GM23248 (cell line): ENCODE measurements around the gene SMYD3. TPM values are rescaled to one million over a fixed set of nuclear protein-coding genes. Genes with fewer than 3 reads are reported as not detected.

Experiments
- DNase-seq: peaks from one replicate; pipeline ENCODE4 v3.0.0-alpha.2; 2015
- H2AFZ ChIP-seq: fragments of 200-600 bp; sonication (generic); 2 replicates; pipeline ENCODE4 v1.6.1; 2016; ENCODE audit warnings: antibody characterized with exemption
- H3F3A ChIP-seq: fragments of 200-600 bp; sonication (generic); 2 replicates; pipeline ENCODE4 v1.6.1; 2016; ENCODE audit warnings: mild to moderate bottlenecking, antibody characterized with exemption, mixed run types; ENCODE audit not compliant: insufficient read depth
- H3K27ac ChIP-seq: fragments of 200-600 bp; sonication (generic); 2 replicates; pipeline ENCODE4 v1.5.1; 2016; ENCODE audit warnings: mild to moderate bottlenecking
- H3K27me3 ChIP-seq: fragments of 200-600 bp; sonication (generic); replicated peaks from 2 replicates; pipeline ENCODE4 v1.6.1; 2016; ENCODE audit warnings: mild to moderate bottlenecking; ENCODE audit not compliant: insufficient read depth
- H3K36me3 ChIP-seq: fragments of 200-600 bp; sonication (generic); 2 replicates; pipeline ENCODE4 v1.6.1; 2016; ENCODE audit warnings: low read depth, mild to moderate bottlenecking
- H3K4me1 ChIP-seq: fragments of 200-600 bp; sonication (generic); 2 replicates; pipeline ENCODE4 v1.6.1; 2016; ENCODE audit warnings: mild to moderate bottlenecking; ENCODE audit not compliant: insufficient read depth
- H3K4me2 ChIP-seq: fragments of 200-600 bp; sonication (generic); one replicate; pipeline ENCODE4 v1.6.1; 2016; ENCODE audit warnings: mild to moderate bottlenecking; ENCODE audit not compliant: unreplicated experiment
- H3K4me3 ChIP-seq: fragments of 200-600 bp; sonication (generic); 2 replicates; pipeline ENCODE4 v1.5.1; 2016; ENCODE audit warnings: mild to moderate bottlenecking
- H3K79me2 ChIP-seq: fragments of 200-600 bp; sonication (generic); 2 replicates; pipeline ENCODE4 v1.6.1; 2016; ENCODE audit warnings: mild to moderate bottlenecking; ENCODE audit not compliant: insufficient read depth
- H3K9ac ChIP-seq: fragments of 200-600 bp; sonication (generic); 2 replicates; pipeline ENCODE4 v1.6.1; 2016; ENCODE audit warnings: mild to moderate bottlenecking
- H3K9me2 ChIP-seq: fragments of 200-600 bp; sonication (generic); 2 replicates; pipeline ENCODE4 v1.6.1; 2016; ENCODE audit warnings: mixed run types, mild to moderate bottlenecking, moderate library complexity; ENCODE audit not compliant: insufficient read depth
- H3K9me3 ChIP-seq: fragments of 200-600 bp; sonication (generic); one replicate; pipeline ENCODE4 v1.6.1; 2017; ENCODE audit warnings: low read depth
- H4K20me1 ChIP-seq: fragments of 200-600 bp; sonication (generic); 2 replicates; pipeline ENCODE4 v1.6.0; 2016; ENCODE audit not compliant: insufficient read depth
- EZH2 ChIP-seq: fragments of 200-600 bp; sonication (generic); IDR thresholded peaks from 2 replicates; pipeline ENCODE4 v1.6.1; 2018; ENCODE audit warnings: antibody characterized with exemption, mild to moderate bottlenecking; ENCODE audit not compliant: insufficient read depth, poor library complexity, severe bottlenecking
- EZH2phosphoT487 ChIP-seq: fragments of 200-600 bp; sonication (generic); IDR thresholded peaks from 2 replicates; pipeline ENCODE4 v1.6.1; 2018; ENCODE audit warnings: antibody characterized with exemption, moderate library complexity, mild to moderate bottlenecking, low read depth; ENCODE audit not compliant: insufficient read depth
- WGBS, 2 experiments: methylation state at CpG; one replicate each; pipeline ENCODE4 v1.1.6; 2015 to 2017; ENCODE audit warnings: low lambda C conversion rate in 2 of 2, low coverage in 1 of 2; ENCODE audit errors: missing lambda C conversion rate in 2 of 2; 5-methylcytosine and 5-hydroxymethylcytosine counted together
- in situ Hi-C: fragments of 300-500 bp; cut with MboI; formaldehyde crosslinking; loops from 2 replicates; pipeline ENCODE4 v1.15.0; 2020
- polyA plus RNA-seq: library from polyadenylated mRNA; unstranded; fragments of >200 nt; fragmentation: Nextera tagmentation; extraction: Ambion mirVana; gene quantifications from 2 replicates; pipeline ENCODE4 v1.2.1, GENCODE V29; 2016
- total RNA-seq: library from RNA; depleted of rRNA; stranded (reverse); fragments of >200 nt; shearing (Covaris generic); gene quantifications from 2 replicates; pipeline ENCODE4 v1.2.3, GENCODE V29; 2014

SMYD3 gene
- total and polyA plus RNA-seq, 2 experiments from 2014 or later, result 32.1 to 44.8 TPM

DNA sequence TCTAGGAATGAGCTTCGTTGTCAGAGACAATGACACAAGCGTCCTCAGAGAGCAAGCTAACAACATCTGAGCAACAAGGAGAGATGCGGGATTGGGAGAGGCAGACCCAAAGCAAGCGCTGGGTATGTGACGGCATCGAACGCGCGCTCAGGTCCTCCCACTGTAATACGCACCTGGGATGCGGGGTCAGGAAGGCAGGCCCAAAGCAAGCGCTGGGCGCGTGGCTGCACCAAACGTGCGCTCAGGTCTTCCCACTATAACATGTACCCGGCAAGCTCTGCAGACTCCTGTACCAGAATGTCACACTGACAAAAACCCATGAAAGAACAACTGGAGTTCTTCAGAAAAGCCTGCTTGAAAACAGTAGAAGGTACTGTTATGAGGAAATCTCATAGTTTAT, 653.8 kb downstream of the SMYD3 start:
- no peak for DNase-seq
- Histone ChIP-seq H4K20me1 (no peaks in the 10 kb centered on the region), H3K9me3 (no peaks in the 10 kb centered on the region), H3K4me2 (no peak overlapping the region), H3K27ac (no peak overlapping the region), H3K36me3 (no peaks in the 10 kb centered on the region), H3F3A (peaks cover 8% of the 10 kb centered on the region; the same call in 1 of the 2 replicates), H2AFZ (no peak overlapping the region), H3K4me1 (peaks cover 18% of the 10 kb centered on the region), H3K27me3 (no peaks in the 10 kb centered on the region), H3K79me2 (no peaks in the 10 kb centered on the region), H3K9me2 (no peaks in the 10 kb centered on the region), H3K9ac (no peak overlapping the region), H3K4me3 (no peak overlapping the region)
- 98 to 99% methylated on average over 17 of the region's 17 CpGs for WGBS, 2 experiments
- TF ChIP-seq EZH2 (no peak), EZH2phosphoT487 (no peak)
- in situ Hi-C loops, result no loop called here

DNA sequence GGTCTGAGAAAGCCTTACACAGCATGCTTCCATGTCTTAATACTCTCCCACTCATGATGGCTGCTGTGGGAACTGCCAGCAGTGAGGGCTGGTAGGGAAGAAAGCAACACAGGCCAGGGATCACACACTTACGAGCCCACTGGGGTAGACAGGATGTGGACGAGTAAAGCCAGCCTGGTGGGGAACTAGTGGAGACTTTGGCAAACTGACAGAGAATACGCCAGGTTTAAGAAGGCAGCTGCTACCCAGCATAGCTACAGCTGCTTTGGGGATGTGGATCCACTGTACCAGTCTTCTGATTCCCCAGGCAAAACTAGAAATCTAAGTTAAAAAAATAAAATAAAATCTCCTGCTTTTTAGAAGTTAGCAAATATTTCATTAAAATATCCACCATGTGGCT, 664.0 kb downstream of the SMYD3 start:
- Histone ChIP-seq H2AFZ (no peak overlapping the region), H3K4me3 (no peak overlapping the region), H3K79me2 (no peaks in the 10 kb centered on the region), H3K4me1 (peaks cover under 1% of the 10 kb centered on the region), H4K20me1 (no peaks in the 10 kb centered on the region), H3K36me3 (no peaks in the 10 kb centered on the region), H3K27me3 (no peaks in the 10 kb centered on the region), H3F3A (no peaks in the 10 kb centered on the region), H3K4me2 (no peak overlapping the region), H3K27ac (no peak overlapping the region), H3K9me2 (no peaks in the 10 kb centered on the region), H3K9me3 (no peaks in the 10 kb centered on the region), H3K9ac (no peak overlapping the region)
- in situ Hi-C loops, result no loop called here
- TF ChIP-seq EZH2, result no peak
- no peak for TF ChIP-seq EZH2phosphoT487
- 62 to 65% methylated on average over 3 of the region's 3 CpGs for WGBS, 2 experiments
- no peak for DNase-seq

DNA sequence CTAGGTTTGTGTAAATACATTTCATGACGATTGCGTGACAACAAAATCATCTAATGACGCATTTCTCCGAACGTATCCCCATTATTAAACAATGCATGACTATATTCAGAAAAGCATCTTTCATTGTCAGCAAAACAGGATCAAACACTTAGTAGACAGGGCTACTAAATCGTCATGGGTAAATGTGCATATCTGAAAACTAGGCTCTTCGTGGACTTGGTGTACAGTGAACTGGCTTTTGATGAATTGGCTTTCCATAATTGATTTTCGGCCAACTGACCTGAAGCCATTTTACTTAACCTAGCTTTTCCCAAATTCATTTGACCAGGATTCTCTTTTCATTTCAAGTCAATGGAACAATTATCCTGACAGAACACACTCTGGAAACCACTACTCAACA, 665.0 kb downstream of the SMYD3 start:
- Histone ChIP-seq H4K20me1 (no peaks in the 10 kb centered on the region), H3K36me3 (no peaks in the 10 kb centered on the region), H3K9me3 (no peaks in the 10 kb centered on the region), H3K9ac (no peak overlapping the region), H3K4me1 (peaks cover 6% of the 10 kb centered on the region), H2AFZ (no peak overlapping the region), H3K9me2 (no peaks in the 10 kb centered on the region), H3K27ac (no peak overlapping the region), H3K79me2 (no peaks in the 10 kb centered on the region), H3F3A (no peaks in the 10 kb centered on the region), H3K4me3 (no peak overlapping the region), H3K4me2 (no peak overlapping the region), H3K27me3 (no peaks in the 10 kb centered on the region)
- TF ChIP-seq EZH2 (no peak), EZH2phosphoT487 (no peak)
- DNase-seq, result no peak
- in situ Hi-C loops, result no loop called here
- 92 to 97% methylated on average over 8 of the region's 8 CpGs for WGBS, 2 experiments

DNA sequence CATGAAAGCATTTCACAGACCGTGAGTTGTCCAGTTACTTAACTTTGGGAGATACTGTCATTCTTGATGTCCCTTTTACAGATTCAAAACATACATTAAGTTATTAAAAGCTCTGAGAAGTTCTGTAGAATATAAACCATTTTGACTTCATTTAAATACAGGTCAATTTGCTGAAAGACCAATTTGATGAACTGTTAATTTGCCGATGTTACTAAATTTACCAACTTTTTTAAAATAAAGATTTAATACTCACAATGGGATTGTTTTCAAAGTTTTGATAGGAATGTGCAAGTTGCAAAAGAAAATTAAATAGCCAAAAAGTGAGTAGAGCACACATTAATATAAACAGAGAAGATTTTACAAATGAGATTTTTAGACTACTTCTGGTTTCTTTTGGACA, 666.1 kb downstream of the SMYD3 start:
- H3K4me3 ChIP-seq, result no peak overlapping the region
- H3K9ac ChIP-seq, result no peak overlapping the region
- peaks cover 6% of the 10 kb centered on the region for H3K4me1 ChIP-seq
- H2AFZ ChIP-seq, result no peak overlapping the region
- no peaks in the 10 kb centered on the region for H3K27me3 ChIP-seq
- in situ Hi-C loops, result no loop called here
- no peak overlapping the region for H3K27ac ChIP-seq
- TF ChIP-seq EZH2phosphoT487 (no peak), EZH2 (no peak)
- WGBS, 2 experiments, result 41 to 43% methylated on average over 2 of the region's 2 CpGs
- H4K20me1 ChIP-seq, result no peaks in the 10 kb centered on the region
- no peaks in the 10 kb centered on the region for H3K9me3 ChIP-seq
- DNase-seq, result no peak
- no peaks in the 10 kb centered on the region for H3K79me2 ChIP-seq
- no peaks in the 10 kb centered on the region for H3K9me2 ChIP-seq
- no peaks in the 10 kb centered on the region for H3K36me3 ChIP-seq
- no peak overlapping the region for H3K4me2 ChIP-seq
- no peaks in the 10 kb centered on the region for H3F3A ChIP-seq

DNA sequence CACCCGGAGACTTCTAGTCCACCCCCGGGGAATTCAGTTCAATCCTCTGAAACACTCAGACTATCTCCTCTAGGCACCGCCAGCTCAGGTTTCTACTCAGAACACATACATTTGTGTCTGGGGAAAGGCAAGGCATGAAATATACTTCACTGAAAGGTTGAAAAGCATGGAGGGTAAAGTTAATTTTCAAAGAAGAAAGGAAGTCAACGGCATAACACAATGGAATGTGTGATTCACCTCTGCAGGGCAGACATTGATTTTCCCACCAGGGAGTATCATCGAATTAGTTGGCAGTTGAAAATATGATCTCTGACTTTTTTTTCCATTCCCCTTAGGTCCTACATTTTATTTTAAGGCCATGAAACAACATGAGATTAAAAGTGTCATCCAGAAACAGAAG, 669.4 kb downstream of the SMYD3 start:
- H3K79me2 ChIP-seq, result no peaks in the 10 kb centered on the region
- no peaks in the 10 kb centered on the region for H3F3A ChIP-seq
- WGBS, 2 experiments, result 63 to 65% methylated on average over 5 of the region's 5 CpGs
- H3K4me3 ChIP-seq, result no peak overlapping the region
- H2AFZ ChIP-seq, result 0 out of 2 replicates have a peak overlapping the region, but pooled peaks have one; percentile 31
- H3K9ac ChIP-seq, result no peak overlapping the region
- no peaks in the 10 kb centered on the region for H3K36me3 ChIP-seq
- peak; percentile 79 for DNase-seq
- no peak for TF ChIP-seq EZH2phosphoT487
- TF ChIP-seq EZH2, result no peak
- H3K9me3 ChIP-seq, result no peaks in the 10 kb centered on the region
- in situ Hi-C loops, result no loop called here
- H3K27ac ChIP-seq, result peak overlapping the region; percentile 39
- H3K27me3 ChIP-seq, result no peaks in the 10 kb centered on the region
- no peaks in the 10 kb centered on the region for H4K20me1 ChIP-seq
- peak overlapping the region; percentile 40 for H3K4me2 ChIP-seq
- no peaks in the 10 kb centered on the region for H3K9me2 ChIP-seq
- peaks cover 12% of the 10 kb centered on the region for H3K4me1 ChIP-seq
